OCI-M2 (cell line): ENCODE data around the gene MMP3.

ENCODE experiments used
- DNase-seq: peaks from one replicate; lab custom pipeline; 2025; ENCODE audit not compliant: unreplicated experiment; lab: John Stamatoyannopoulos, UW

MMP3 gene

DNA sequence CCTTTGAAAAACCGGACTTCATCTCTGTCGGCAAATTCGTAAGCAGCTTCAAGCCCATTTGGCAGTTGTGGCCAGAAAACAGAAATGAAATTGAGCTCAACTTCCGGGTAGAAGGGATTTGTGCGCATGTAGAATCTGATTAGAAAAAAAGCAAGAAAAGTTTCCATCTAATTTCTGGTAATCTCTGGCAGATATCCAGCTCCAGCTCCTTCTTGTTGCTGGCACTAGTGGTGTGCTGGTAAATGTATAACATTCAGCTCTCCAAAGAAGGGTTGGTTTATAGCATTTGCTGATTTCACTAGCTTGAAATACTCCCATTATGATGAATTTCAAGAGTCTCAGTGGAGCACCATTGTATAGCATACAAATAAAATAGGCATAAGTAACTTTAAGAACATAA is 50.8 kb downstream of the MMP3 start:
- no peak for DNase-seq

DNA sequence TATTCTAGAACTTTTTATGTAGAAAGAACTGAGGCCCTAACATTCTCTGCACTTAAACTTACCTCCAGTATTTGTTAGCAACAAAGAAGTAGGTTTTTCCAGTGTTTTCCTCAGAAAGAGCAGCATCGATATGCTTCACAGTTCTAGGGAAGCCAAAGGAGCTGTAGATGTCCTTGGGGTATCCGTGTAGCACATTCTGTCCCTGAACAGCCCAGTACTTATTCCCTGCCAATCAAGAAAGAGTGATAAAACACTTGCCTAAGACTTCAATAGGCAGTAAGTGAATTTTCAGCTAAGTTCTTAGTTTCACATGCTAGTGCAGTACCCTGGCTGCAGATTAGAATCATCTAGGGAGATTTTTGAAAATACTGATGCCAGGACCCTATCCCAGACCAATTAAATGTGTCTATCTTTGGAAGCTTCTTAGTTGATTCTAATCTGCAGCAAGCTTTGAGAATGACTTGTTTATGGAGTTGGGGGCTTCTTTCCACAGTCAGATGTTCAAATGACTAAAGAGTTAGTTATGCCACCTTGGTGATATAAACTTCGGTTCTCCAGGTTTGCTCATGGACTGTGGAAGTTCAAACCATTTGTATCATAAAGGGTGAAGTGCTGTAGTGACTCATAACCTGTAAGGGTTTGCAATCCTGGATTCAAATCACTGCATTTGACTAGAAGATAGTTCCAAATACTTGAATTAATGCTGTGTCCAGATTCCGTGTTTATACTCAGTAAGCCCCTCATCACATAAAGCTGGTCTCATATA is 52.0 kb downstream of the MMP3 start:
- DNase-seq, result no peak

DNA sequence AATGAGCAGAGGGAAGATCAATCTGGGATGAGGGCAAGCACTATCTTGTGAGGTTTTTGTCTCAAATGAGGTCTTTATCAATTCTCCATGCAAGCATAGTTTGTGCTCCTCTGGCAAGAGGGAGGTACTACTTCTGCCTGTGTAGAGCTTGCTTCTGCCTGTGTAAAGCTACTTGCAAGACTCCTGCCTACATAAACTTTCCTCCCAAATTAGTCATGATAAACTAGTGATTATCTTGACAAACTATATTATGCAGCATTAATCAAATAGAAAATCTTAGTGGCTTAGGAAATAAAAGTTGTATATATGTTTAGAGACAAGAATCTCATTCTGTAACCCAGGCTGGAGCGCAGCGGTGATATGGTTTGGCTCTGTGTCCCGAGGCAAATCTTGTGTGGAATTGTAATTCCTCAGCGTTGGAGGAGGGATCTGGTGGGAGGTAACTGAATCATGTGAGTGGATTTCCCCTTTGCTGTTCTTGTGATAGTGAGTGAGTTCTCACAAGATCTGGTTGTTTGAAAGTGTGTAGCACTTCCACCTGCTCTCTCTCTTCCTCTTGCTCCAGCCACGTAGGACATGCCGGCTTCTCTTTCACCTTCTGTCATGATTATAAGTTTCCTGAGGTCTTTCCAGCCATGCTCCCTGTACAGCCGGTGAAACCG is 54.9 kb downstream of the MMP3 start:
- no peak for DNase-seq
